ENCODE data around the gene VIL1.

VIL1 gene

DNA sequence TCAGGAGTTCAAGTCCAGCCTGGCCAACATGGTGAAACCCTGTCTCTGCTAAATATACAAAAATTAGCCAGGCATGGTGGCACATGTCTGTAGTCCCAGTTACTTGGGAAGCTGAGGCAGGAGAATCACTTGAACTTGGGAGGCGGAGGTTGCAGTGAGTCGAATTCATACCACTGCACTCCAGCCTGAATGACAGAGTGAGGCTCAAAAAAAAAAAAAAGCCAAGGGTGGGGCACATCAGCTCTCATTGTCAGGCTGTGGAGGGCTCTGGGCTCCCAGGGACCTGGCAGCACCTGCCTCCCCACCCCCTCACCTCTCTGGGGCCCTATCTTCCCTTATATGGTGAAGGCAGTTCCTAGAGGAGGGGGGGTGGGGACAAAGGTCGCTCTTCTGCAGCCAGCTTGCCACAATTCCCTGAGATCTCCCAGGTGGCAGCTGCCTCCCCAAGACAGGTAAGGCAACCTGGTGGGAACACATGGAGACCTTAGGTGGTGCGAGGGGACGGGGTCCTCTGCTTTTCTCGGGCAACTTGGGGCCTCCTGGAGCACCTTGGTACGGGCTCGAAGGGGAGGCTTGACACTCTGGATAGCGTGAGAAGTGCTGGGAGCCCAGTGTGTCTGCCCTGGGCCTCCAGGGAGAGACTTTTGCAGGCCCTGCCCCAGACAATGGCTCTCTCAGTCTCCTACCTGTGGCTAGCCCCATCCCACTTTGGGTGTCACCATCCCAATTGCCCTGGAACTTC lies at the start of gene VIL1:
TSS of gene VIL1 (plus strand) at position 407 of the 742 bp plus-strand sequence. CDS start 4,656 bp downstream, outside the sequence.
- no peak for DNase-seq

DNA sequence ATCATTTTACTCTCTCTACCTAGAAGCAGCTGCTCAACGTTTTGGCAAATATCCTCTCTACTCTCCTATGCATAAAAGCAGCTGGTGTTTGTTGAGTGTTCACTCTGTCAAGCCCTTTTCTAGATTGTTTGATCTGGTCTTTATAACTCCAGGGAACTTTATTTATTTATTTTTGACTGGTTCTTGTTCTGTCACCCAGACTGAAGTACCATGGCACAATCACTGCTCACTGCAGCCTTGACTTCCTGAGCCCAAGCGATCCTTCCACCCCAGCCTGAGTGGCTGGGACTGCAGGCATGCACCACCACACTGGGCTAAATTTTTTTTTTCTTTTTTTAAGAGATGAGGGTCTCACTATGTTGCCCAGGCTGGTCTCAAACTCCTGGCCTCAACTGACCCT lies 49.6 kb upstream of the VIL1 start:
- DNase-seq: no peak

DNA sequence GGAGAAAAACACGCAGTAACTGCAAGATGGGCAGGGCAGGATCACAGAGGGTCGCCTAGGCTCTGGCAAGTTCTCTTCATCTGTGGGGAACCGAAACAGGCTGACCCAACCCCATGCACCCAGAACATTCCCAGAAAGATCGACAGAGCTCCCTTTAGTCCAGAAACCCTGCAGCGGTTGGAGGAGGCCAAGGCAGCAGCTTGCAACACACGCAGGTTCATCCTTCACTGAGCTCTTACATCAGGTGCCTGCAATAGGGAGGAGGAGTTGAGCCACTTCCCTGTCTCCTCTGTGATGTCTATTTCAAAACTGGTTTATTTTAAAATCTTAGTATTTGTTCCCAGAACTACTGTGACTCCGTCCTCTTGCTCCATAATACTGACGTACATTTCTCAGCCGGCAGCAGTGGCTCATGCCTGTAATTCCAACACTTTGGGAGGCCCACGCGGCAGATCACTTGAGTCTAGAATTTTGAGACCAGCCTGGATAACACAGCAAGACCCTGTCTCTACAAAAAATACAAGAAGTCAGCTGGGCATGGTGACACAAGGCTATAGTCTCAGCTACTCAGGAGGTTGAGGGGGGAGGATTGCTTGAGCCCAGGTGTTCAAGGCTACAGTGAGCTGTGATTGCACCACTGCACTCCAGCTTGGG lies 48.4 kb upstream of the VIL1 start:
- DNase-seq: no peak

DNA sequence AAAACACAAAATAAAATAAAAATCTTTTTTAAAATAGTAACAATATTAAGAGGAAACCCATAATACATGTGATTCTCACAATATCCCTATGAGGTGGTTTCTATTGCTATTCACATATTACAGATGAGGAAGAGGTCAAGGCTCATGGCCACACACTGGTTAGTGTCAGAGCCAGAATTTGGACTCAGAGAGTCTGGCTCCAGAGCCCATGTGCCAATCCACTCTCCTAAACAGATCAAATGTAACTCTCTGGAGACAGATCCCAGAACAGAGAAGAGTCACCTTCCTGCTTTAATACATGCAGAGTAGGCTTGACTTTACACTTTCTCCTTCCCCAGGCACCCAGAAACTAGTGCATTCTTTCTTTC lies 47.0 kb upstream of the VIL1 start:
- no peak for DNase-seq

DNA sequence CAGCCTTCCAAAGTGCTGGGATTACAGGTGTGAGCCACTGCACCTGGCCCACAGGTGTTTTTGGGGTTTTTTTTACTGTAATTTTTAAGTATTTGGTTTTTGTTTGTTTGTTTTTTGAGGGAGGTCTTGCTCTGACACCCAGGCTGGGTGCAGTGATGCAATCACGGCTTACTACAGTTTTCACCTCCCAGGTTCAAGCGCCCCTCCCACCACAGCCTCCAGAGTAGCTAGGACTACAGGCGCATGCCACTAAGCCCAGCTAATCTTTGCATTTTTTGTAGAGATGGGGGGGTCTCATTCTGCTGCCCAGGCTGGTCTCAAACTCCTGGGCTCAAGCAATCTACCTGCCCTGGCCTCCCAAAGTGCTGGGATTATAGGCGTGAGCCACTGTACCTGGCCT lies 44.1 kb upstream of the VIL1 start:
- no peak for DNase-seq

DNA sequence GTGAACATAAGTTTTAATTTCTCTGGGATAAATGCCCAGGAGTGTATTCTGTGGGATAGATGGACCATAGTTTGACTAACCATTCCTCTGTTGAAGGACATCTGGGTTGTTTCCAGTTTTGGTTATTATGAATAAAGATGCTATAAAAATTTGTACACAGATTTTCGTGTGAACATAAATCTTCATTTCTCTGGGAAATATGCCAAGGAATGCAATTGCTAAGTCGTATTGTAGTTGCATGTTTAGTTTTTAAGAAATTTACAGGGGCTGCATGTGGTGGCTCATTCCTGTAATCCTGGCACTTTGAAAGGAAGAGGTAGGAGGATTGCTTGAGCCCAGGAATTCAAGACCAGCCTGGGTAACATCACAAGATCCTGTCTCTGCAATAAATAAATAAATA lies 43.7 kb upstream of the VIL1 start:
- DNase-seq: no peak

DNA sequence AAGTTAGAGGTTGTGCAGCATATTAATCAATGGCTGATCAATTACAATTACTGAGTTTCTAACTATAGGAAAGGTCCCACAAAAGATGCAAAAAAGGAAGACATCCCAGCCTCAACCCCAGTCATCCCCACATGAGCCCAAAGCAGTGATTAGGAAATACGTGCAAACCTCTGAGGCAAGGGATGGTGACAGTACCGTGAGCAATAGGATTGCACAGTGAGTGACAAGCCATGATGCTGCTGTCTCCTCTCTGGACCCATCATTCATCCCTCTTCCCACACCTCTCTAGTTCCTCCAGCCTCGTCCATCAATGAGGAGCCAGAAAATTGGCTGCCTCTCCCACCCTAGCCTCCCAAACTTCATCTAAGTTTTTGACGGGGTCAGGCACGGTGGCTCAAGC lies 40.9 kb upstream of the VIL1 start:
- no peak for DNase-seq

DNA sequence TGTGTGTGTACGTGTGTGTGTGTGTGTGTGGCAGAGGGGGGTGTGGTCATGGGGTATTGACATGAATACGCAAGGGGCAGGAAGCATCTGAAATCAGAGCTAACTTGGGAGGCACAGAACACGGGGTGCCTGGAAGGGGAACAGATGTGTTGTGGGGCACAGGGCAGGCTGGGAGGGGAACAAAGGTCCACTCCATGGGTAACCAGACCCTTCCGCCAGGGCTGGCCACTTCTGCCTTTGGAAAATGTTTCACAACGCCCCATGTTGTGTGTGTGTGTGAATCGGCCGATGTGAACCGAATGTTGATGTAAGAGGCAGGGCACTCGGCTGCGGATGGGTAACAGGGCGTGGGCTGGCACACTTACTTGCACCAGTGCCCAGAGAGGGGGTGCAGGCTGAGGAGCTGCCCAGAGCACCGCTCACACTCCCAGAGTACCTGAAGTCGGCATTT lies 37.0 kb upstream of the VIL1 start, which contains the start of gene SLC11A1:
TSS of gene SLC11A1 (plus strand) at position 358 of the 451 bp plus-strand sequence. CDS start 96 bp downstream, outside the sequence.
- no peak for DNase-seq

DNA sequence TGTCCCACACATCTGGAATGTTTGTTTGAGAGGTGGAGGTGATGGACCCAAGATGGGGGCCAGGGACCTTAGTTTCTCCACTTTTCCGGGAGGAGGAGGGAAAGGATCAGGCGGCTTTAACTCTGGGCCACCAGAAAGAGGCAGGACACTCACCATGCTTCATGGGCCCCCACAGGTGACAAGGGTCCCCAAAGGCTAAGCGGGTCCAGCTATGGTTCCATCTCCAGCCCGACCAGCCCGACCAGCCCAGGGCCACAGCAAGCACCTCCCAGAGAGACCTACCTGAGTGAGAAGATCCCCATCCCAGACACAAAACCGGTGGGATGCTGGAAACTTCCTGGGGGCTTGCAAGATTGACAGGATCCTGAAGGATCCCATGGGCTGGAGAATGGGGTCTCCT lies 36.1 kb upstream of the VIL1 start:
- no peak for DNase-seq

DNA sequence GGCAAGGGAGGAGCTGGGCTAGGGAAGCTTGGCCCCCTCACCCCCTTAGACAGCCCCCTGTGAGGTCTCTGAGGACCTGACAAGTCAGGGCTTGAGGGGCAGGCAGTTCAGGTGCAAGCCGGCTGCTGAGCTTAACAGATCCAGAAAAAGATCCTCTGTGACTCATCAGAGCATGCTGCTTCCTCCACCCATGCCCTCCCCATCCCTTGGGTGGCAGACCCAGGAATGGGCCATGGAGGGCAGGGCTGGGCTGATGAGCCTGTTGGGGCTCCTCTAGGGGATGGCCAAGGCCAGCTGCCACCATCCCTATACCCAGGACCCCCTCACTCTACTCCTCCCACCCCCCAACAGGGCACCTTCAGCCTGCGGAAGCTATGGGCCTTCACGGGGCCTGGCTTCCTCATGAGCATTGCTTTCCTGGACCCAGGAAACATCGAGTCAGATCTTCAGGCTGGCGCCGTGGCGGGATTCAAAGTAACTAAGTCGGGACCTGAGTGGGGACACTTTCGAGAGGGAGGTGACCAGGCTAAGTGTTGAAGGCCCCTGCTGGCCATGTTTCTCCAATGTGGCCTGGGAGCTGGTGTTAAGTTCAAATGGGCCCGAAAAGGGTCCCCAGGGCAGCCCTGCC lies 34.9 kb upstream of the VIL1 start:
- no peak for DNase-seq

DNA sequence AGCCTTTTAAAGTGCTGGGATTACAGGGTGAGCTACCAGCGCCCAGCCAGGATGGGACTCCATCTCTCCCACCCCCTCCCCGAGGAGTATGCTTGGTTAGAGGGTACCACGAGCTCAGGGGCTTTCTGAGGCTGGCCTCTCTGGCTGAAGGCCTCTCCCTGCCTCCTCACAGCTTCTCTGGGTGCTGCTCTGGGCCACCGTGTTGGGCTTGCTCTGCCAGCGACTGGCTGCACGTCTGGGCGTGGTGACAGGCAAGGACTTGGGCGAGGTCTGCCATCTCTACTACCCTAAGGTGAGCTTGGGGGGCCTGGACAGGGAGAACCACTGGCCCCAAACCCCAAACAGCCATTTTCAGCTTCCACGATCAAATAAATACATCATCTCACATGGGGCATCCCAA lies 33.9 kb upstream of the VIL1 start:
- DNase-seq: no peak

DNA sequence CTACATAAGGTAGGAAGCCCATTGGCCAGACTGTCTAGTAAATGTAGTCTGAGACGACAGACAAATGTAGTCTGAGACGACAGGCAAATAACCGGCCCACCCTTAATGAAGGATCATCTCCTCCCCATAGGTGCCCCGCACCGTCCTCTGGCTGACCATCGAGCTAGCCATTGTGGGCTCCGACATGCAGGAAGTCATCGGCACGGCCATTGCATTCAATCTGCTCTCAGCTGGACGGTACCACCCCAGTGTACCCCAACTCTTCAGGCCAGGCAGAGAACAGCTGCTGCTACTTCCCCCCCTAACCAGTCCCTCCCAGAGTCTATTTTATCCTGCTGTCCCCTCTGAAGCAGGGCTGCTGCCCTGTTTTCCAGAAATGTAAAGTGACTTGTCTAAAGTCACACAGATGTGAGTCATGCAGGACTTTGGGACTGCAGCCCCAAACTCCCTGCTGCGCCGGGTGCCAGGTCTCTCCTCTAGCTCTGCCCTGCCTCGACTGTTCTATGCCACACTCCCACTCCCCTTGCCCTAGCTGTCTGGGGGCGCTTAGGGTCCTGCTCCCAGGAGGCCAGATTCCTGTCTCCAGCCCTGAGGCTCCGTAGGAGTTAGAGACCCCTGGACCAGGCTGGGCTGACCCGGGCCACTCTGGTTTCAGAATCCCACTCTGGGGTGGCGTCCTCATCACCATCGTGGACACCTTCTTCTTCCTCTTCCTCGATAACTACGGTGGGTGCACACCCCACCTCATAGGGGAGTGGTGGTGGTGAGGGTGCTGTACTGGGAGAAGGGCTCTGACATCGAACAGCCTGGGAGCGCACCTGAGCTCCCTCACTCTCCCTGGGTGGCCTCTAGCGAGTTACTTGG lies 32.2 kb upstream of the VIL1 start:
- DNase-seq: no peak

DNA sequence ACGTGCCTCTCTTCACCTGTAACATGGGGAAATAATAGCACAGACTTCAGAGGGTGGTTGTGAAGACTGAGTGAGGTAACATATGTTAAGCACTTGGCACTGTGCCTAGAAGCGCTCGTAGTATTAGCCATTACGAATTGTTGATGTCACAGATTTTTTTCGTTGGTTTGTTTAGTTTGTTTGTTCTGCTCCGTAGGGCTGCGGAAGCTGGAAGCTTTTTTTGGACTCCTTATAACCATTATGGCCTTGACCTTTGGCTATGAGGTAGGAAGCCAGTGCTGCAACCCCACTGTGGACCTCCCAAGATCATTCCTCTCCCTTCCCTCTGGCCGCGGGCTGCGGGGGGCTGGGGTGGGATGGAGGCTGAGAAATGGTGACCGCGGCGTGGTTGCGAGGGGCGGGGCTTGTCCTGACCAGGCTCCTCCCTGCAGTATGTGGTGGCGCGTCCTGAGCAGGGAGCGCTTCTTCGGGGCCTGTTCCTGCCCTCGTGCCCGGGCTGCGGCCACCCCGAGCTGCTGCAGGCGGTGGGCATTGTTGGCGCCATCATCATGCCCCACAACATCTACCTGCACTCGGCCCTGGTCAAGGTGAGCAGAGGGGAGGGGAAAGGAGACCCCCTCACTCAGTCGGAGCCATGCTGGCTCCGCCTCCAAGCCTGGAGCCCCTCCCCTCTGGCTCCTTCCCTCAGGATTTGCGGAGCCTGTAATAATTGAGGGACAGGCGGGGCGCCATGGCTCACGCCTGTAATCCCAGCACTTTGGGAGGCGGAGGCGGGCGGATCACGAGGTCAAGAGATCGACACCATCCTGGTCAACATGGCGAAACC lies 31.3 kb upstream of the VIL1 start:
- peak; percentile 77 for DNase-seq

DNA sequence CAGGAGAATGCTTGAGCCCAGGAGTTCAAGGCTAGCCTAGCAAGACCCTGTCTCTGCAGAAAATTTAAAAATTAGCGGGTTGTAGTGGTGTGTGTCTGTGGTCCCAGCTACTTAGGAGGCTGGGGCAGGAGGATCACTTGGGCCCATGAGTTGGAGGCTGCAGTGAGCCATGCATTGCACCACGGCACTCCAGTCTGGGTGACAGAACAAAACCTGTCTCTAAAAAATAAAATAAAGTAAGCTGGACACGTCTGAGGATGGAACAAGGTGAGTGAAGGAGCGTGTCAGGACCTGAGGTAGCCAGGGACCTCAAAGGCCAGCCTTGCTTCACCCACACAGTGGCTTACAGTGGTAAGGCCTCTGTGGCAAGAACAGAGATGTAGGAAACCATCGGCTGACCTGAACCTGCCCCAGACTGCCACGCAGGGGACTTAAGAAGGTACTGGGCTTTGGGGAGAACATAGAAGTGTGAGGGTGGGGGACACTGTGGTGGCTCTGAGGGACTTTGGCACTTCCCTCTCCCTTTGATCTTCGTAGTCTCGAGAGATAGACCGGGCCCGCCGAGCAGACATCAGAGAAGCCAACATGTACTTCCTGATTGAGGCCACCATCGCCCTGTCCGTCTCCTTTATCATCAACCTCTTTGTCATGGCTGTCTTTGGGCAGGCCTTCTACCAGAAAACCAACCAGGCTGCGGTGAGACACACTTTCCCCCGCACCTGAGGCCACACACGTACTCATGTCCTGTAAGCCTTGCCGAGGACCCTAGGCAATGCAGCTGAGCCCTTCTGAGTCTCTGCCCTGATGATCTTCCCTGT lies 29.4 kb upstream of the VIL1 start:
- no peak for DNase-seq

DNA sequence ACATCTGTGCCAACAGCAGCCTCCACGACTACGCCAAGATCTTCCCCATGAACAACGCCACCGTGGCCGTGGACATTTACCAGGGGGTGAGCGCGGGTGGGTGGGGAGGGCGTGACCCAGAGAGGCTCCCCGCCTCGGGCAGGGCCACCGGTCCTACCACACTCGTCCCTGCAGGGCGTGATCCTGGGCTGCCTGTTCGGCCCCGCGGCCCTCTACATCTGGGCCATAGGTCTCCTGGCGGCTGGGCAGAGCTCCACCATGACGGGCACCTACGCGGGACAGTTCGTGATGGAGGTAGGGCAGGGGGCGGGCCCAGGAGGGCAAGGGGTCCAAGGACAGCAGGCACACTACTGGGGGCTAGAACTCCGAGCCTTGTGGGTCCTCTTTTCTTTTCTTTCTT lies 27.7 kb upstream of the VIL1 start:
- no peak for DNase-seq

DNA sequence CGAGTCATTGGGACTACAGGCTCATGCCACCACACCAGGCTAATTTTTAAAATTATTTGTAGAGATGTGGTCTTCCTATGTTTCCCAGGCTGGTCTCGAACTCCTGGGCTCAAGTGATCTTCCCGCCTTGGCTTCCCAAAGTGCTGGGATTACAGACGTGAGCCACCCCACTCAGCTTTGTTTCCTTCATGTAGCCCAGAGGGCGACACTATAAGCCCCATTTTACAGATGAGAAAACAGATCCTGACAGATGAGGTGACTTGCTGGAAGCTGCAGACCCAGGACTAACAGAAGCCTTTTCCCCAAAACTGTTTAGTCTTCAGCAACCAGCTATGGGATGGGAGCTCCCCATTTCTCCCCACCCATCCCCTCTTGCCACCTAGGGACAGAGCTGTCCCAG lies 26.5 kb upstream of the VIL1 start:
- no peak for DNase-seq

DNA sequence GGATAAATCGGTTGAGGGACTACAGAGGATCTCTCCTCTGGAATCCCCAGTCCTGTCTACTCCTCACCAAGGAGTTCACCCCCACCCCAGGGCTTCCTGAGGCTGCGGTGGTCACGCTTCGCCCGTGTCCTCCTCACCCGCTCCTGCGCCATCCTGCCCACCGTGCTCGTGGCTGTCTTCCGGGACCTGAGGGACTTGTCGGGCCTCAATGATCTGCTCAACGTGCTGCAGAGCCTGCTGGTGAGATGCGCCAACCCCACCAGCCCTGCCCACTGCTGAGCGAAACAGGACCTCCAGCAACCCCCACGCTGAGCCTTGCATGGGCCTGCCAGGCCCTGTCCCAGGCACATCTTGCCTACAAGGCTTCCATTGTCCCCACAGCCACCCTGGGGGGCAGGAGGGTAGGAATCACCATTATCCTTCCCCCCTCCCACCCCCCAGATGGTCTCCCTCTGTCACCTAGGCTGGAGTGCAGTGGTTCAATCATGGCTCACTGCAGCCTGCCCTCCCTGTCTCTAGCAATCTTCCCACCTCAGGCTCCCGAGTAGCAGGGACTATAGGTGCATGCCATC lies 25.9 kb upstream of the VIL1 start:
- no peak for DNase-seq

DNA sequence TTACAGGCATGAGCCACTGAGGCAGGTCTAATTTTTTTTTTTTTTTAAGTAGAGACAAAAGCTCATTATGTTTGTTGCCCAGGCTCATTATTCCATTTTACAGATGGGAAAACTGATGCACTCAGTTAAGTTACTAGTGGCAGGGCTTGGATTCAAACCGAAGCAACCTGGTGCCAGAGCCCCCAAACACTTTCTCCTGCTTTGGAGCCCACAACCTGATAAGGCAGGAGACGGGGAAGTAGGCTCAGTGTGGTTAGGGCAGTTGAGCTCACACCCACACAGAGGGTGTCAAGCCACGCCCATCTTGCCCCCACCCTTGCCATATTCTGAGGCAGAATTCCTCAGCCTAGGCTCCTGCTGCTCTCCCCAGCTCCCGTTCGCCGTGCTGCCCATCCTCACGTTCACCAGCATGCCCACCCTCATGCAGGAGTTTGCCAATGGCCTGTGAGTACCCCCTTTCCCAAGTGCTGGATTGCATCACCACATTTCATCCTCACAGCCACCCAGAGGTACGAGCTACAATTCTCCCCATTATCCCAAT lies 25.1 kb upstream of the VIL1 start:
- DNase-seq: no peak

DNA sequence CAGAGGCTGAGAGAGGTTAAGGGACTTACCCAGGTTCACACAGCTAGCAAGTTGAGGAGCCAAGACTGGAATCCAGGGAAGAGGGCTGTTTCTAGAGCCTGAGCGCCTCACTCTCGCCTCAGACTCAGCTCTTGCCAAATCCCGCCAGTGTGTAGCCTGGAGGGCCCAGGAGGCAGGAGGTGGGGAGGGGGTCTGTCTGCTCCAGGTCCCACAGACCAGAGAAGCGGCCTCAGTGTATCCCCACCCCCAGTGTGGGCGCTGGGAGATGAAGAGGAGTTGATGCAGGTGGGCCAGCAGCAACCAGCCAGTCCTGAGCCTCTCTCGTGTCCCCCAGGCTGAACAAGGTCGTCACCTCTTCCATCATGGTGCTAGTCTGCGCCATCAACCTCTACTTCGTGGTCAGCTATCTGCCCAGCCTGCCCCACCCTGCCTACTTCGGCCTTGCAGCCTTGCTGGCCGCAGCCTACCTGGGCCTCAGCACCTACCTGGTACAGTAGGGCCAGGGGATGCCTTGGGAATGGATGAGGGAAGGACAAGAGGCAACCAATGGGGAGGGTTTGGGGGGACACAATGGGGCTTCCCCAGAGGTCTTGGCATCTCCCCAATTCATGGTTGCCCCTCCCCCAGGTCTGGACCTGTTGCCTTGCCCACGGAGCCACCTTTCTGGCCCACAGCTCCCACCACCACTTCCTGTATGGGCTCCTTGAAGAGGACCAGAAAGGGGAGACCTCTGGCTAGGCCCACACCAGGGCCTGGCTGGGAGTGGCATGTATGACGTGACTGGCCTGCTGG lies 24.4 kb upstream of the VIL1 start:
- no peak for DNase-seq

DNA sequence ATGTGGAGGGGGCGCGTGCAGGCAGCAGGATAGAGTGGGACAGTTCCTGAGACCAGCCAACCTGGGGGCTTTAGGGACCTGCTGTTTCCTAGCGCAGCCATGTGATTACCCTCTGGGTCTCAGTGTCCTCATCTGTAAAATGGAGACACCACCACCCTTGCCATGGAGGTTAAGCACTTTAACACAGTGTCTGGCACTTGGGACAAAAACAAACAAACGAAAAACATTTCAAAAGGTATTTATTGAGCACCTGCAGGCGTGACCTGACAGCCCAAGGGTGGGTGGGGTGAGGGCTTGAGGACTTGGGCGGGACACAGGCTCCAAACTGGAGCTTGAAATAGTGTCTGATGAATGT lies 23.9 kb upstream of the VIL1 start:
- no peak for DNase-seq

All from NCI-H2227 treated with DMSO at 0.1 percent for 48 hours (cell line).